Fibroblast of lung (primary cell): Measurements from ENCODE around the gene NAPB.

ENCODE experiments used
- EZH2 ChIP-seq: IDR thresholded peaks from 2 replicates; pipeline ENCODE4 v1.5.1; 2012; ENCODE audit warnings: low read length, control low read depth, mild to moderate bottlenecking; ENCODE audit errors: missing control alignments
- TF ChIP-seq, protein P1 (sequence below), 2 donors: IDR thresholded peaks in 1 of 2; conservative IDR thresholded peaks in 1 of 2; 1 replicate in 1 of 2; 2 replicates in 1 of 2; pipeline ENCODE4 v1.5.1; 2011 to 2012; ENCODE audit warnings: low read length in 2 of 2, control low read depth in 1 of 2, inconsistent platforms in 1 of 2, low read depth in 1 of 2, mild to moderate bottlenecking in 1 of 2

DNA sequence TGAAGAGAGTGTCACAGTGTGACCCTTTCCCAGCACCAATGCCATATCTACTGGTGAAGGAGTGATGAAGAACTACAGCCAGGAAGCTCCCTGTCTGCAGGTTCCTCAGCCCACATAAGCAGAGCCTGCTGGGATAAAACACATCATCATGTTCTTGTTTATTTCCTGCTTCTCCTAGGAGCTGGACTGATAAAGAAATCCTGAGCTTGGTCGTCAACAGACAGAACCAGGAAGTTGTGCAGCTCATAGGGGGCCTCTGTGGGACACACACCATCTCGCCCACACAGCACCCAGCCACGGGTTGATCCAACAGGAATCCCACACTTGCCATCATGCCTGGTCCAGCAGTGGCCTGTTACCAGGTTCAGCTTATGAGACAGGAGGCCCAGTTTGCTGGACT lies 15.4 kb upstream of the NAPB start:
- TF ChIP-seq, protein P1, sequence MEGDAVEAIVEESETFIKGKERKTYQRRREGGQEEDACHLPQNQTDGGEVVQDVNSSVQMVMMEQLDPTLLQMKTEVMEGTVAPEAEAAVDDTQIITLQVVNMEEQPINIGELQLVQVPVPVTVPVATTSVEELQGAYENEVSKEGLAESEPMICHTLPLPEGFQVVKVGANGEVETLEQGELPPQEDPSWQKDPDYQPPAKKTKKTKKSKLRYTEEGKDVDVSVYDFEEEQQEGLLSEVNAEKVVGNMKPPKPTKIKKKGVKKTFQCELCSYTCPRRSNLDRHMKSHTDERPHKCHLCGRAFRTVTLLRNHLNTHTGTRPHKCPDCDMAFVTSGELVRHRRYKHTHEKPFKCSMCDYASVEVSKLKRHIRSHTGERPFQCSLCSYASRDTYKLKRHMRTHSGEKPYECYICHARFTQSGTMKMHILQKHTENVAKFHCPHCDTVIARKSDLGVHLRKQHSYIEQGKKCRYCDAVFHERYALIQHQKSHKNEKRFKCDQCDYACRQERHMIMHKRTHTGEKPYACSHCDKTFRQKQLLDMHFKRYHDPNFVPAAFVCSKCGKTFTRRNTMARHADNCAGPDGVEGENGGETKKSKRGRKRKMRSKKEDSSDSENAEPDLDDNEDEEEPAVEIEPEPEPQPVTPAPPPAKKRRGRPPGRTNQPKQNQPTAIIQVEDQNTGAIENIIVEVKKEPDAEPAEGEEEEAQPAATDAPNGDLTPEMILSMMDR (conservative IDR thresholded peaks at IDR 0.05 in 1 of 2, IDR thresholded peaks at IDR 0.05 in 1 of 2; ENCODE audit: low read depth in 1 of 2, low read length in 2 of 2): no peak
- TF ChIP-seq EZH2: no peak
